ENCODE measurements around the gene APBA2. TPM values are rescaled to one million over a fixed set of nuclear protein-coding genes. Genes with fewer than 3 reads are reported as not detected.

Gene APBA2
- total RNA-seq, 2 donors from 2014 or later = 27.1 to 28.9 TPM

DNA sequence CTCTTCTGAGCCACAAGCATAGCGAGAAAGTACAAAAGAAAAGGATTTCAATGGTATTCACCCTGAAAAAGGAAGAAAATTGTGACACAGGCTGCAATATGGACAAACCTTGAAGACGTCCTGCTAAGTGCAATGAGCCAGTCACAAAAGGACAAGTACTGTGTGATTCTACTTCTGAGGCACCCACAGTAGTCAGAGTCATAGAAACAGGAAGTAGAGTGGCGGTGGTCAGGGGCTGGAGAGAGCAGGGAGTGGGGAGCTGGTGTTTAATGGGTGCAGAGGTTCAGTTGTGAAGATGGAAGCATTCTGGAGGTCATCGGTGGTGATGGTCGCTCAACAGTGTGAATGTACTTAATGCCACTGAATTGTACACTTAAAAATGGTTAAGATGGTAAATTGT lies 180.5 kb downstream of the APBA2 start:
- Mint-ChIP-seq H3K4me3 (no peak overlapping the region), H3K27me3 (no peaks in the 10 kb centered on the region), H3K4me1 (peaks cover 17% of the 10 kb centered on the region), H3K36me3 (ENCODE audit: low read depth) (no peaks in the 10 kb centered on the region), H3K27ac (no peak overlapping the region)
- no peaks in the 10 kb centered on the region for H3K9me3 ChIP-seq (ENCODE audit: control insufficient read depth, low read length, poor library complexity, severe bottlenecking)
- no peak for DNase-seq
- ATAC-seq = no peak

DNA sequence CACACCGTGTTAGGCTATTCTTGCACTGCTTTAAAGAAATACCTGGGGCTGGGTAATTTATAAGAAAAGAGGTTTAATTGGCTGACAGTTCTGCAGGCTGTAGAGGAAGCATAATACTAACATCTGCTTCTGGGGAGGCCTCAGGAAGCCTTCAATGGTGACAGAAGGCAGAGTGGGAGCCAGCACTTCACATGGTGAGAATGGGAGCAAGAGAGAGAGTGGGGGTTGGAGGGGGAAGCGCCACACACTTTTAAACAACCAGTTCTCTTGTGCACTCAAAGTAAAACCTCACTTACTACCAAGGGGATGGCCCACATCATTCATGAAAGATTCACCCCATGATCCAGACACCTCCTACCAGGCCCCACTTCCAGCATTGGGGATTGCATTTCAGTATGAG lies 181.1 kb downstream of the APBA2 start:
- Mint-ChIP-seq H3K4me3 (no peak overlapping the region), H3K4me1 (peaks cover 13% of the 10 kb centered on the region), H3K27ac (no peak overlapping the region), H3K27me3 (no peaks in the 10 kb centered on the region), H3K36me3 (ENCODE audit: low read depth) (no peaks in the 10 kb centered on the region)
- H3K9me3 ChIP-seq (ENCODE audit: control insufficient read depth, low read length, poor library complexity, severe bottlenecking) = no peaks in the 10 kb centered on the region
- ATAC-seq = no peak
- DNase-seq = no peak

- no peaks in the 10 kb centered on the region for H3K36me3 Mint-ChIP-seq (ENCODE audit: low read depth)
- ATAC-seq = no peak
- no peaks in the 10 kb centered on the region for H3K27me3 Mint-ChIP-seq
These were observed 182.2 kb downstream of the APBA2 start for GRCh38 chr15:29067949-29068348.

DNA sequence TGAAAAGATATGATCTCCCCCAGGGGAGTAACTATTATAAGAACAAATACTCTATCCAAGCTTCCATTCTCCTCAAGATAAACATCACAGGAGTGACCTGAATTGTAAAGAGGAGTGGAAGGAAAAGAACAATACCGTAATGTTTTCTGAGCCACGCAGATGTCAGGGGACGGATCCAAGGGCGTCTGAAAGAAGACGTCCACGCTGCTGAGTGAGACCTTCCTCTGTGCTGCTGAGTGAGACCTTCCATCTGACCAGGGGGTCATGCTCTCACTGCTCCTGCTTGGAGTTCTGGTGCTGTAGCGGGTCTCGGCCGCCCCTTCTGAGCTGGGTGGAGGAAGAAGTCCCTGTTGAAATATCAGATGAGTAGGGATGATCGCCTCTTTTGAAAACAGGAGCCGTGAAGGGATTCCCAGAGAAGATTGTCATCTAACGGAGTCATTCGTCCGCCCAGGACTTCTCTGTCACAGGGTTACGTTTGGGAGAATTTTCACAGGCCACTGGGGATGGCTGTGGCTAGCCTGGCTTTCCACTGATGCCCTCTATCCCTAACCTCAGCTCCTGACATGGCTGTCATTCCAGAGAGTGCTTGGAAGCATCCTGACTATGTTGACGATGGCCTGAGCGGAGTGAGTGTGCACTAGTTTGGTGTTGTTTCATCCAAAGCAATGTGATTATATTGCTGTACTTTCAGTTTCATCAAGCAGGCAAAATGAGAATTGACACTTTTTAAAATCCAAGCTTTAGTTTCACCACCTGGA lies 184.9 kb downstream of the APBA2 start:
- Mint-ChIP-seq H3K4me1 (no peaks in the 10 kb centered on the region), H3K27me3 (no peaks in the 10 kb centered on the region)

More at GRCh38 chr15:29067949-29068348, 182.2 kb downstream of the APBA2 start:
- no peak overlapping the region for H3K4me3 Mint-ChIP-seq
- DNase-seq = no peak
- peaks cover 10% of the 10 kb centered on the region for H3K4me1 Mint-ChIP-seq
- no peaks in the 10 kb centered on the region for H3K9me3 ChIP-seq (ENCODE audit: control insufficient read depth, low read length, poor library complexity, severe bottlenecking)
- no peak overlapping the region for H3K27ac Mint-ChIP-seq

DNA sequence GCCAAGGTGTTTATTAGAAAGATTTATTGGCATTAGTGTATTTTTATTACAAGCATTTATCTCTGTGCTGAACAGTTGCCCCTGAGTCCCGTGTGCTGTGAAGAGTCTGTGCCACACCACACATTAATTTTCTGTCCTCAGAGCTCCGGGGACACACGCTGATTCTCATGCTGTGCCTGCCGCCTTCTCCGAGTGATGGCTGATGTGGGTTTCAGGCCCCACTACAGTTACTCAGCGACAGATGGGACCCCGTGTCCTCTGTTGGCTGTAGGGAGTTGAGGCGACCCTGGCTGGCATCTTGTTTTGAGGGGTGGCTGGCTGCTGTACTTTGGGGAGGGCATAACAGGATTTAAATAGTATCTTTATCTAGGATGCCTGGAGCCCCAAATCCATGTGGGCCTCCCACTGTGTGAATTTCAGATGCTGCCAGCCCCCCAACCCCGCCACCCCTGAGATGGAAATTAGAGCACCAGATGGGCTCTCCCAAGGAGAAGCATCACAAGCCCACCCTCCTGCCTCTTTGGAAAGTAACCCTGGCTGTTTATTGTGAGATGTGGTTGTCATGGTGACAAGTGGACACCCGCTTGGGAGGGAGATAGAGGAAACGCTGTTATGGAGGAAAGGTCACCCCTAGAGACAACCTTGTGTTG lies 185.6 kb downstream of the APBA2 start:
- Mint-ChIP-seq H3K36me3 (ENCODE audit: low read depth) (peaks cover 3% of the 10 kb centered on the region), H3K27ac (no peak overlapping the region), H3K27me3 (no peaks in the 10 kb centered on the region), H3K4me1 (no peaks in the 10 kb centered on the region), H3K4me3 (no peak overlapping the region)
- DNase-seq (no peak), ATAC-seq (no peak)
- H3K9me3 ChIP-seq (ENCODE audit: control insufficient read depth, low read length, poor library complexity, severe bottlenecking) = no peaks in the 10 kb centered on the region

More for the DNA sequence above, 184.9 kb downstream of the APBA2 start:
- no peak for ATAC-seq
- Mint-ChIP-seq H3K4me3 (no peak overlapping the region), H3K27ac (no peak overlapping the region), H3K36me3 (ENCODE audit: low read depth) (peaks cover 3% of the 10 kb centered on the region)
- no peak for DNase-seq
- H3K9me3 ChIP-seq (ENCODE audit: control insufficient read depth, low read length, poor library complexity, severe bottlenecking) = no peaks in the 10 kb centered on the region

DNA sequence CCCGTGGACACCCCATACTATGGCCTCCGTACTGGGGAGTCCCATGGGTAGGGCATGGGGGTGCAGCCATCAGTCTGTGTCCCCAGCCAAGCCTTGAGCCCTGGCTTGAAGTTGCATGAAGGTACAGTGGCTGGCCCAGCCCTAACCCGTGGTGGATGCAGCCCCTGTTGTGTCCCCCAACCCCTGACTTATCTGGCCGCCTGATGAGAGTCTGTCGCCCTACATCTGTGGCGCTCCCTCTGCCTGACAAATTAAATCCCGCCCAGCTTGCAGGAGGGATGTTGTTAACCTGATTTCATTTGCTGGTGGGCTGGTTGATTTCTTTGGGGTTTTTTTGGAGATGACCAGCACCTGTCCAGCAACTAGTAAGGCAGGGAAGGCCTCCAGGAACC lies 186.1 kb downstream of the APBA2 start:
- Mint-ChIP-seq H3K4me1 (no peaks in the 10 kb centered on the region), H3K4me3 (no peak overlapping the region), H3K36me3 (ENCODE audit: low read depth) (peaks cover 3% of the 10 kb centered on the region), H3K27ac (no peak overlapping the region), H3K27me3 (no peaks in the 10 kb centered on the region)
- no peaks in the 10 kb centered on the region for H3K9me3 ChIP-seq (ENCODE audit: control insufficient read depth, low read length, poor library complexity, severe bottlenecking)
- DNase-seq (no peak), ATAC-seq (no peak)

DNA sequence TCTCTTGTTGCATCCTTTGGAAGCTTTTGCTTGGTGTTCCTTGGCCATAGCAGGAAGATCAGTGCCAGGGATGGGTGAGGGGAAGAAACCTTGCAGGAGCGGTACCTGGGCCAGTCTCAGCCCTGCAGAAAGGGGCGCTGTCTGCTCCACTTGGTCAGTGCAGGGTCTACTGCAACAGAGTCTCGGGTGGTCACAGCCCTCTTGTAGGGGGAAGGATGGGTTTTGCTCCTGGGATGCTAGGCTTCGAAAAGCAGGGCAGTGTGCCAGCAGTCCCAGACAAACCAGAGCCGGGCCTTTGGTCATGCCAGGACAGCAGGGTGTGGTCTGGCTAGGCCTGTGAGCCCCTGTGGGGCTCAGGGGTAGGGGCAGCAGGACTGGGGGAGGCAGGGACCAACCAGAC lies 186.7 kb downstream of the APBA2 start:
- no peak for DNase-seq
- Mint-ChIP-seq H3K4me1 (no peaks in the 10 kb centered on the region), H3K36me3 (ENCODE audit: low read depth) (peaks cover 3% of the 10 kb centered on the region), H3K4me3 (no peak overlapping the region), H3K27ac (no peak overlapping the region), H3K27me3 (no peaks in the 10 kb centered on the region)
- no peaks in the 10 kb centered on the region for H3K9me3 ChIP-seq (ENCODE audit: control insufficient read depth, low read length, poor library complexity, severe bottlenecking)
- no peak for ATAC-seq

GRCh38 chr15:29074045-29074444 lies 188.3 kb downstream of the APBA2 start:
- no peaks in the 10 kb centered on the region for H3K4me1 Mint-ChIP-seq
- DNase-seq = no peak
- H3K27me3 Mint-ChIP-seq = no peaks in the 10 kb centered on the region
- H3K36me3 Mint-ChIP-seq (ENCODE audit: low read depth) = peaks cover 3% of the 10 kb centered on the region
- H3K4me3 Mint-ChIP-seq = no peak overlapping the region
- H3K9me3 ChIP-seq (ENCODE audit: control insufficient read depth, low read length, poor library complexity, severe bottlenecking) = no peaks in the 10 kb centered on the region
- ATAC-seq = no peak
- no peak overlapping the region for H3K27ac Mint-ChIP-seq

DNA sequence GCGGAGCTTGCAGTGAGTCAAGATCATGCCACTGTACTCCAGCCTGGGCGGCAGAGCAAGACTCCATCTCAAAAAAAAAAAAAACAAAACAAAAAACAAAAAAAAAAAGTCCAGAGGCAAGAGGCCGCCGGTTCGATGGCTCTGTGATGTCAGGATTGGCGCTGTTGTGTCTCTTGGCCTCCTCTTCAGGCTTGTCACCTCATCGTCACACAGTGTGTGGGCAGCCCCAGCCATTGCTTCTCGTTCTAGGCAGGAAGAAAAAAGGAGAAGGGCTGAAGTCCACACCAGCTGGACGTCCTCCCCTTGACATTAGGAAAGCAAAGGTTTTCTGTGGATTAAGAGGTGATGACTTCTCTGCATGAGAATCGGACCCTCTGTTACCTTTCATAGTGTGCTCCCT lies 192.8 kb downstream of the APBA2 start:
- Mint-ChIP-seq H3K4me1 (no peaks in the 10 kb centered on the region), H3K36me3 (ENCODE audit: low read depth) (peaks cover 3% of the 10 kb centered on the region), H3K4me3 (no peak overlapping the region), H3K27me3 (no peaks in the 10 kb centered on the region), H3K27ac (no peak overlapping the region)
- no peak for ATAC-seq
- DNase-seq = no peak
- no peaks in the 10 kb centered on the region for H3K9me3 ChIP-seq (ENCODE audit: control insufficient read depth, low read length, poor library complexity, severe bottlenecking)

GRCh38 chr15:29079479-29079878 lies 193.7 kb downstream of the APBA2 start:
- Mint-ChIP-seq H3K4me1 (no peaks in the 10 kb centered on the region), H3K27ac (no peak overlapping the region)
- no peak for DNase-seq

GRCh38 chr15:29081781-29082180 lies 196.0 kb downstream of the APBA2 start:
- ATAC-seq (no peak), DNase-seq (no peak)
- no peaks in the 10 kb centered on the region for H3K9me3 ChIP-seq (ENCODE audit: control insufficient read depth, low read length, poor library complexity, severe bottlenecking)
- Mint-ChIP-seq H3K27me3 (no peaks in the 10 kb centered on the region), H3K36me3 (ENCODE audit: low read depth) (no peaks in the 10 kb centered on the region), H3K4me3 (no peak overlapping the region), H3K27ac (no peak overlapping the region), H3K4me1 (no peaks in the 10 kb centered on the region)

More at GRCh38 chr15:29079479-29079878, 193.7 kb downstream of the APBA2 start:
- Mint-ChIP-seq H3K4me3 (no peak overlapping the region), H3K27me3 (no peaks in the 10 kb centered on the region), H3K36me3 (ENCODE audit: low read depth) (no peaks in the 10 kb centered on the region)
- no peak for ATAC-seq
- no peaks in the 10 kb centered on the region for H3K9me3 ChIP-seq (ENCODE audit: control insufficient read depth, low read length, poor library complexity, severe bottlenecking)

DNA sequence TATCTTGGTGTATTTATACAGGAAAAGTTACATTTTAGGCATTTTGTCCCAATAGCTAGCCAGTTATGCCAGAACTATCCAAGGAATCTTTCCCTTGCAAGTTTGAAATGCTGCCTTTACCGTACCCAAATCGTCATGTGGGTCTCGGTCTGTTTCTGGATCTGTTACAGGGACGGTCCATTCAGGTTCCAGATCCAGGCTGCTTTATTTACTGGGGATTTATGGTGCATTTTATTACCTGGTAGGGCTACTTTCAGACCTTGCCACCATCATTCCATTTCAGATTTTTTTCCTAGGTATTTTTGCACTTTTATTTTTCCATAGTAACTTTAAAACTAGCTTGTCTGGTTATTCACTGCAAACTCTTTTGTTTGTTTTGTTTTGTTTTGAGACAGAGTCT lies 197.4 kb downstream of the APBA2 start:
- H3K9me3 ChIP-seq (ENCODE audit: control insufficient read depth, low read length, poor library complexity, severe bottlenecking) = no peaks in the 10 kb centered on the region
- DNase-seq (no peak), ATAC-seq (no peak)
- no peak overlapping the region for H3K4me3 Mint-ChIP-seq
- H3K4me1 Mint-ChIP-seq = peaks cover 9% of the 10 kb centered on the region
- no peaks in the 10 kb centered on the region for H3K36me3 Mint-ChIP-seq (ENCODE audit: low read depth)
- H3K27me3 Mint-ChIP-seq = no peaks in the 10 kb centered on the region
- no peak overlapping the region for H3K27ac Mint-ChIP-seq

DNA sequence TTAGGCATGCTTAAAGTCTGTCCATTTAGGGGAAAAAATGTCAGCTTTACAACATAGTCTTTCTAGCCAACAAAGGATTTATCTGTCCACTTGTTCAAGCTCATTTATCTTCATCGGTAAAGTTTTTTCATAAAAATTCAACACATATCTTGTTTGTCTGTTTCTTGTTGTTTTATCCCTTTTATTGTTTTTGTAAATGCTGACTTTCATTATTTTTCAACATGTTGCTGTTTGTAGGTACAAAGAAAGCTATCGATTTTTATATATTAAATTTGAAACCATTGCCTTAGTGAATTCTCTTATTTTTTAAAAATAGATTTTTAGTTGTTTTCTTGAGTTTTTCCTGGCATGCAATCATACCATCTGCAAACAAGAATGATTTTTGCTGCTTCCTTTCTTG lies 198.1 kb downstream of the APBA2 start:
- no peaks in the 10 kb centered on the region for H3K36me3 Mint-ChIP-seq (ENCODE audit: low read depth)
- H3K27ac Mint-ChIP-seq = no peak overlapping the region
- H3K4me1 Mint-ChIP-seq = peaks cover 16% of the 10 kb centered on the region
- no peak for ATAC-seq
- H3K27me3 Mint-ChIP-seq = no peaks in the 10 kb centered on the region
- DNase-seq = no peak
- H3K9me3 ChIP-seq (ENCODE audit: control insufficient read depth, low read length, poor library complexity, severe bottlenecking) = no peaks in the 10 kb centered on the region
- no peak overlapping the region for H3K4me3 Mint-ChIP-seq

DNA sequence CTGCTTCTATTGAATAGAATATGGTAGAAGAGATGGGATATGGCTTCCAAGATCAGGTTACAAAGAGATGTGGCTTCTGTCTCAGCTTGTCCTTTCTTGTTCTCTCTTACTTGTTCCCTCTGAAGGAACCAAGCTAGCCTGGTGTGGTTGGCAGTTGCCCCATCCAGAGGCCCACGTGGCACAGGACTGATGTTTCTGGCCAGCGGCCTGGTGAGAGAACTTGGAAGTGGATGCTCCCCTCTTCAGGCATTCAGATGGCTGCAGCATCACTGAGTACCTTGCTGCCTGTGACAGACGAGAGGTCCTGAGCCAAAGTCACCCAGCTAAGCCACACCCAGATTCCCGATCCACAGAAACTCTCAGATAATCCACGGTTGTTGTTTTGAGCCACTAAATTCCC lies 200.2 kb downstream of the APBA2 start:
- Mint-ChIP-seq H3K4me3 (no peak overlapping the region), H3K36me3 (ENCODE audit: low read depth) (no peaks in the 10 kb centered on the region), H3K4me1 (peaks cover 29% of the 10 kb centered on the region), H3K27me3 (no peaks in the 10 kb centered on the region), H3K27ac (peak overlapping the region; percentile 17)
- DNase-seq = no peak
- ATAC-seq = no peak
- no peaks in the 10 kb centered on the region for H3K9me3 ChIP-seq (ENCODE audit: control insufficient read depth, low read length, poor library complexity, severe bottlenecking)

Data from T-helper 17 cell (primary cell).